ENCODE measurements around the gene TPD52L1.

Gene TPD52L1

DNA sequence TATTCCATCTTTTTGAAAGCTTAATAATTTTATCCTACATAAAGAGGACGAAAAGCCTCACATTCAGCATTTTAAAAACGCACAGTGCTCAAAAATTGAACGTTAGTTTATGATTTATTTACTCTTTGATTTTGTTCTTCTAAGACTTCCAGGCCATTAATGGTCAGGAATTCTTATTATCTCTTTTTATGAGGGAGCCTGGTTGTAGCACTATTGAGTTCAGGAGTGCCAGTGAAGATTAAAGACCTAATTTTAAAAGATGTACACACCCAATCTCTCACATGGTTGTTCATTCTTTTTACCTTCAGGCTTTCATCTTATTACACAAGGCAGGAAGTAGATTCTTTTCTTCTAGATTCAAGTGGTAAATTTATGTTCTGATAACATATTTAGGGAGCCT is 79.6 kb downstream of the TPD52L1 start:
- DNase-seq (ENCODE audit: extremely low read depth in 1 of 2, low read depth in 1 of 2) = no peak

DNA sequence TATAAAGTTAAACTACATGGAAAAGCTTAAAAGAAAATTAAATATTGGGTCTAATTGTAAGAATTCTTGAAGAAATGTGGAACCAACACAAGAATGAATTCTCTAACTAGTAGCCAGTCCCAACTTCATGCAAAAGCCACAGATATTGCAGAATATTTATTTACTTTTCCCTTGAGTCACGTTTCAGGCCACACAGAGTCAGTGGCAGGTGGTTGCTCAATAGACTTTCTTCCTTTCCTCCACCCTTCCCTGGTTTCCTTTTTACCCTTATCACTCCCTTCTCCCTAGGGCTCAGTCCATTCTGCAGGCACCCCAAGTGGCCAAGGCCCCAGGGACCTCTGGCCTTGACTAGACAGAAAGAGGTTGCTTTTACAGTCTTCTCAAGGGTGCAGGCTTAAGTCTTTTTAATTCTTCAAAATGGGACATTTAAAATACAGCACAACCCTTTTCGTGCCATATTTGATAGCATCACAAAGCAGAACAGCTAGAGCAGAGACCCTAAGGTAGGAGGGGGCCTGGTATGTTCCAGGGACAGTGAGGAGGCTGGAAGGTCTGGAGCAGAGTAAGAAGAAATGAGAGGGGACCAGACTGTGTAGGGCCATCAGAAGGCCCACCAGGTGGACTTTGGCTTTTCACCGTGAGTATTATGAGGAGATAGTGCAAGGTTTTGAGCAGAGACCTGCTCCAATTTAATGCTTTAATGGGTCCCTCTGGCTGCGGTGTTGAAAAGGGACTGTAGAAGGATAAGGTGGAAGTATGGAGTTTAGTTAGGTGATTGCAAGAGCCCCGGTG is 83.2 kb downstream of the TPD52L1 start:
- no peak for DNase-seq (ENCODE audit: extremely low read depth in 1 of 2, low read depth in 1 of 2)

DNA sequence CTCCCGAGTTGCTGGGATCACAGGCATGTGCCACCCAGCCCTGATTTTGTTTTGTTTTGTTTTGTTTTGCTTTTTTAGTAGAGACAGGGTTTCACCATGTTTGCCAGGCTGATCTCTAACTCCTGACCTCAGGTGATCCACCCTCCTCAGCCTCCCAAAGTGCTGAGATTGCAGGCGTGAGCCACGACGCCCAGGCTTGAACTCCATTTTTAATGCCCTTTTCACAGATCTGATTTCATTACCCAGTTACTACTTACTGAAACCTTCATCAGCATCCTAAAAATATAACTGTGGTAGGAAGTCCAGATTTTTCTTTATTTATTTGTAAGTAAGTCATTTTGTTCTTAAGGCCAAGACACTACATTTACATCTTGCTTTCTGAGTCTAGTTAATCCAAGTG is 84.2 kb downstream of the TPD52L1 start:
- DNase-seq (ENCODE audit: extremely low read depth in 1 of 2, low read depth in 1 of 2) = no peak

DNA sequence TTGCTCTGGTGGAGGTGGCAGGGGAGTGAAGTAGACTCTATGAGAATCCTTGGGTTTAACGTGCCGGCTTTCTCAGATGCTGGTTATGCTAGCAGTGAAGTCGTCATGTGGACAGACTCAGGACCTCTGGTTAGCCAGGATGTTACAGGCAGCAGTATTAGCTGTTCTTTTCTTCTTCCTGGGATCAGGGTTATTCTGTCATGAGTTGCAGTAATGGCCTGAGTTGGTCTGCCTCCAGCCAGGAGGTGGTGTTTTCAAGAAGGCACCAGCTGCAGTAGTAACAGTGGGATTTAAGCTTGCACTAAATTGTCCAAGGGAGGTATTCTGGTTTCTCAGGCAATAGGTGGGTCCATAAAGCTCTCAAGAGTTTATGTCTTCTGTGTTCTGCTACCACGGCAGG is 91.5 kb downstream of the TPD52L1 start:
- DNase-seq (ENCODE audit: extremely low read depth in 1 of 2, low read depth in 1 of 2) = no peak

DNA sequence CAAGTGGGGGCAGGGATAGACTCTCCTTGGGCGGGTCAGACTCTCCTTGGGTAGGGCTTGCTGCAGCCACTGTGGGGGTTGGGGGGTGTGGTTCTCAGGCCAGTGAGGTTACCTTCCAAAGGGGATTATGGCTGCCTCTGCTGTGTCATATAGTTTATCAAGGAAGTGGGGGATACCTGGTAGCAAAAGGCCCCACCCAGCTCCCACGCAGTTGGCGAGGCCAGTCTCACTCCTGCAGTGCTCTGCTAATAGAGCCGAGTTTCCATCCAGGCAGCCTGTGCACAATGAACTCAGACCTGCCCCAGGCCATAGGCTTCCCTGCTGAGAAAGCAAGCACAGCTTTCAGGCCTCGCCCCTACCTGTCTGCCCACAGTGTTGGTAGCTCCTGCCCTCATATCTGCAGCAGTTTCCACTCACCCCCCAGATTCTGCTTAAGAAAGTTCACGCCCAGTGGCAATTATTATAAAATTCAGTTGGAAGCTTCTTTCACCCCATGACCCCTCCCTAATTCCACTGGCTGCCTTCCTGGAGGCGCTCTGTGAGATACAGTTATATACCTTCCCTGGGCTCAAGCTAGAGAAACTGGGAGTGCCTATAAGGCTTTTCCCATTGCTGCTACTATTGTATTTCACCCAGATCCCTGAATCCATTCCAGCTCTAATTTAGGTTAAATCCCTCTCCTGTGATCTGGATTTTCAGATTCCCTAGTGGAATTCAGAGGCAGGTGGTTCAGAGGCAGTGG is 92.1 kb downstream of the TPD52L1 start:
- no peak for DNase-seq (ENCODE audit: extremely low read depth in 1 of 2, low read depth in 1 of 2)

DNA sequence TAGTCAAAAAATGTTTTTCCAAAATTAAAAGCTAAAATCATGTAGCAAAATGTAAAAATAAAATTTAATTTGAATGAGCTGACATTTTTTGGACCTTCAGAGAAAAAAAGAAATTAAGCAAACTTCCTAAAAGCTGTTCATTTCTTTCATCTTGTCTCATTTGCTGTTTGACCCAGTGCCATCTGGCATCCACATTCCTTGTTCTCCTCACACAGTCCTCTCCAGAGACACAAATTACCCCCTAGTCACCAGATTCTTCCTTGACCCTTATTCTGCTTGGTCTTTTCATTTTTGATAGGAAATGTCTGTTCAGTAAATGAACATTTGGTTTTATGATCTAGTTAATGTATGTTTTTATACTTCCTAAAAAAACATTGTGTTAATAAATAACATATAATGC is 93.0 kb downstream of the TPD52L1 start:
- no peak for DNase-seq (ENCODE audit: extremely low read depth in 1 of 2, low read depth in 1 of 2)

DNA sequence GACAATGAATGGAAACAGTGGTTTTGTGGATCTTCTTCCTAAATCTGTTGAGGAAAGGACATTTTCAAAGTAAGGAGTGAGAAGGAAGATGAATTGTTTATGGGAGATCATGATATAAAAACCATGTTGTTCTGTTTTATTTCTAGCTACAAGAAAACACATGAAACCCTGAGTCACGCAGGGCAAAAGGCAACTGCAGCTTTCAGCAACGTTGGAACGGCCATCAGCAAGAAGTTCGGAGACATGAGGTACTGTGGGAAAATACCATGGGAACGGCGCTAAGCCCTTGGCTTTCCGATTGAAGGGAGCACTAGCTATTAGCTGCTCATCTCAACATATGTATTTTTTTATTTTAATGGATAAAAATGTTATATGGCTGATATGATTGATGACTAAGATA is 94.6 kb downstream of the TPD52L1 start:
- DNase-seq (ENCODE audit: extremely low read depth in 1 of 2, low read depth in 1 of 2) = no peak

DNA sequence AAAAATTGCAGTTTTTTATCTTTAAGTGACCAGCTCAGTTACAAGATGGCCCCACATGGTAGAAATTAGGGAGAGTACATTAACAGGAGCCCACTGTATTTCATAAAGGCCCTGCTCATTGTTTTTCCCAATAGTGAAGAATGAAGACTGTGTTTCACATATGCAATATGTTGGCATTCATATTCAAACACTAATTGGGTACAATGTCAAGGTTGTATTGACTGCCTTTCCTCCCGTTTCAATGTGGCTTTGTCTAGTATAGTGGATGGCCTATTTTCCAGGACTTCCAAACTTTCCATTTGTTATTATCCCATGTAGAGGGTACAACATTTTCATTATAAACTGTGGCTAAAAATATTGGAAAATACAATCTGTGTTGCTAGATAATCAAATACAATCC is 96.9 kb downstream of the TPD52L1 start:
- DNase-seq (ENCODE audit: extremely low read depth in 1 of 2, low read depth in 1 of 2) = no peak

DNA sequence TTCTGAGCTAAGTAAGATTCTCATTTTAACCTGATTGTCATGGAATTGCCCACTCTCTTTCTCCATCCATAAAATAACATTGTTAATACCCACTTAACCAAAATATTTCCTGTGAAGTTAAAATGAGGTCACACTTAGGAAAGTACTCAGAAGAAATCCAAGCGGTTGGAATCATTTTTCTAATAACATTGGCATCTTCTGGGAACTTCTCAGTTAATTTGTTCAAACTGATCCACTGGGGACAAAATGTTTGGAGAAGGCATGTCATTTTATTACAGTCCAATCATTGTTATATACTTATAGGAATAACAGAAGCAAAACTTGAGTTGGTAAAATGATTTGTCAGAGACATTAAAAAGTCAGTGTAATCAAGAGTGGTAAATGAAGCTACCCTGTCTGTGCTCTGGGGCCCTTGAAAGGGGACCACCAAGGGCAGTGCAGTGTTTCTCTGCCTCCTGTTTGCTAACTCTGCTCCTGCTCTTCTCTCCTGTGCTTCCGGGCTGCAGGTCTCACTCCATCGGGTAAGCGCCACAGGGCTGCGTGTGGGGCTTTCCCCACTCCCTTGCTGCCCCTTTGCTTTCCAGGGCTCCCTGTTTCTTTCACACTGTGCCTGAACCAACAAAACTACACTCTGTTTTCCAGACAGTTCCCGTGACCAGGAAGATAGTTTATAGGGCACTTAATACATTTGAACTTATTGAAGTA is 98.1 kb downstream of the TPD52L1 start:
- DNase-seq (ENCODE audit: extremely low read depth in 1 of 2, low read depth in 1 of 2) = no peak

DNA sequence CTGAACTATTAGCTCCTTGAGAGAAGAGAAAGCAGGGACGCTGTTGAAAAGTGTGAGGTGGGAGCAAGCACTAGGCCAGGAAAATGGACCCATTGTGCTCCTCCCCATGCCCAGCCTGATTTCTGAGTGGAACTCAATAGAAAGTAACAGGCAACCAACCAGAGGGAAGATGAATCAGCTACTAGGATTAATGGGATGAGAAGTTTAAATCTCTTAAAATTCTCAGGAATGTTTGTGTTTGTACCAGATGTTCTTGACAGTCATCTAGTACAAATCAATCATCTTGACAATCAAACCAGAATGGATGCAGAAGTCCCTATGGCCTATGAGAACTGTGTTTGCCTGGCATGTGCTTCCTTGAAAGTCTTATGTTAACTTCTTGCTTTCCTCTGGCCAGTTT is 99.3 kb downstream of the TPD52L1 start:
- DNase-seq (ENCODE audit: extremely low read depth in 1 of 2, low read depth in 1 of 2) = no peak

DNA sequence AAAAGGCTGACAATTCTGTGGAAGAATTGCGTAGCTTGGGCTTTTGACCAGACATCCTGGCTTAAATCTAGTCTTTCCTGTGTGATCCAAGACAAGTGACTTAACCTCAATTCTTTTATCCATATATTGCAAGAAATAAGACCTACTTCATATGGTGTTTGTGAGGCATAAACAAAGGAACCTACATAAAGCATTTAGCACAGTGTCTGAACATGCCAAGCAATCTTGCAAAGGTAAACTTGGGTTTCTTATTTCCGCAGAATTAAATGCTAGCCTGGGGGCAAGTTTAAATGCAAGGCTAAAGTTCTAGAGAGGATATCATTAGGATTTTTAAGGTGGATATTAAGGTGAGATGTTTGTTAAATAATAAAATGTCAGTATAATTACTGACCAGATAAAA is 100.3 kb downstream of the TPD52L1 start:
- DNase-seq (ENCODE audit: extremely low read depth in 1 of 2, low read depth in 1 of 2) = no peak

DNA sequence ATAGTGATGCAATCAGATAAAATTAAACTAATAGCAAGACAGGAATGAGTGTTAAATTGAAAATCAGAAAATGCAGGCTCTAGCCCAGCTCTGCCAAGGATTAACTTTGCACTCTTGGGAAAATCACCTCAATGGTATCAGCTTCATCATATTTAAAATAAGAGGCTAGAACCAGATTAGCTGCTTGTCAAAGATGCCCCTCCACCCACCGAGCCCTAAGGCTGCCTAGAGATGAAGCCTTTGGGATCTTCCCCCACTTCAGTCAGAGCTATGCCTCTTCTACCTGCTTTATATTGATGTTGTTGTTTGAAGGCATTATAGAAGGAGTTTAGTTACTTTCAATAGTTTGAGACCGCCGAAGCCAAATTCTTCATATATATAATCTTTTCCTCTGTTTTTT is 100.7 kb downstream of the TPD52L1 start:
- DNase-seq (ENCODE audit: extremely low read depth in 1 of 2, low read depth in 1 of 2) = no peak

DNA sequence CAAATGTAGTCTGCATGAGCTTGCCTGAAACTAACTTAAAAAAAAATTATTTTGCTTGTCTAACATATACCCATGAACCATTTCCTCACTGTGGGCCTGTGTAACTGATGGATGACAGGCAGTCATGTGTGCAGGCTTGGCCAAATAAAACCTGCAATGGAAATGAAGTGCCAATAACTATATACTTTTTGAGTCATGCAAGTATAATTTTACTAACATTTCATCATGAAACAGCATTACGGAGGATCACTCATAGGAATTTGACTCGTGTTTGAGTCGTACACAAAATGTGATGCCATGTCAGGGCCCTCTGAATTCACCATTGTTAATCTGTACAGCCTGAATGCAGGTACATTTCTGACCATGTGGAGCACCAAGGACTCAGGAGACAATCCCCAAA is 101.6 kb downstream of the TPD52L1 start:
- DNase-seq (ENCODE audit: extremely low read depth in 1 of 2, low read depth in 1 of 2) = no peak

DNA sequence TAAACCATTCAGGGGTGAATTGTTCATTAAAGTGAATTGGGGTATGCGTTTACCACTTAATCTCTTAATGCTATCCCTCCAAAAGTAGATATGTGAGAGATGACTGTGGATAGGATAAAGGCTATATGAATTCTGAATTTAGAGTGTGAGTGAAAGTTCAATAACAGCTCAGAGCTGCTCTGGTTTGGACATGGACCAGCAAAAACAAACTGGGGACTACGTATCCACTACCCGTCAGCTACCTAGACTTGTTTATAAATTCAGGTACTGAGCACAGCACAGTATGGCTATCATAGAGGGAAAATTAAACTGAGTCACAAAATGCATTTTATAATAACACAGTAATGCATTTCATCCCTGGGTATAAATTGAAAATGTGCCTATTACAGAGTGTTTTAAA is 103.8 kb downstream of the TPD52L1 start:
- DNase-seq (ENCODE audit: extremely low read depth in 1 of 2, low read depth in 1 of 2) = no peak

DNA sequence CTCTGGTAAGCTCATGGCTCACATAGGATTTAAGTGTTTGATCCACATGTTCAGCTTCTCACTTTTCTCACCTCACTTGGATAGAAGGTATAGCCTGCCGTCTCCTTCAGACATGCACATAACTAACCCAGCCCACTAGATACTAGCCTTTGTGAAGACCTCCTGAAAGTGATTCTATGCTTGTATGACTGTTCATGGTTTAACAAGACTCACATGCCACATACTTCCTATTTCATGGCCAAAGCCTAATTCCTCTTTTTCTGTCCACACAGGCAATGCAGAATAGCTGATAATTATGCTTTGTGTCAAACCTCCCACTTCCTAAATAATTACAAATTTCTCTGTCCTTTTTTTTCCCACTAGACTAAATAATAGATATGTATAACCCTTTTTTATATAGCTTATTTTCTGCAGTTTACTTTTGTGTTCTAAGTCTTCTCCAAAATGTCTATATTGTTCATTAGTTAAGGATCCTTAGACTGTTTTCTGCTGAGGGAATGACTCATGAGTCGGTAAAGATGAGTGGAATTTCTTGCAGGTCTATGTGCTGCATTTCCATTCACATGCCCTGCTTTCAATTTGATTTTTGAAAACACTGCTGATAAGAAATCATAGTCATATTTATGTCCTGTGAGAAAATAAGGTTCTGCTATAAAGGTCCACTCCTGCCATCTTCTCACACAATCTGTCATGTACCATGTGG is 105.2 kb downstream of the TPD52L1 start:
- no peak for DNase-seq (ENCODE audit: extremely low read depth in 1 of 2, low read depth in 1 of 2)

DNA sequence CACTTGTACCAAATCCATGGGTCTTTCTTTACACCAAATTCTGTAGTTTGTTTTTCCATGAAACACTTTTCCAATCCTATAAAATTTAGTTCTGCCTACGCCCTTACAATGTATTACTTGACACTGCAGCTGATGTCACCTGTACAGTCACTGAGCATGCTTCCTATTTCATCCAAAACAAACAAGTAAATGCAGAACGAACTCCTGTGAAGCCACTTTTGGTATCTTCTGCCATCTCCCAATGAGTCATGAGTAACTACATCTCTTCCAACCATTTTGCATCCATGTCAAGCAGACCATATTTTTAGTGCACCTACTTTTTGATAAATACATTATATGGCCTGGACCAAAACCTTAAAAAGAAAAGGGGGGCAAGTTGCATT is 105.8 kb downstream of the TPD52L1 start:
- no peak for DNase-seq (ENCODE audit: extremely low read depth in 1 of 2, low read depth in 1 of 2)

DNA sequence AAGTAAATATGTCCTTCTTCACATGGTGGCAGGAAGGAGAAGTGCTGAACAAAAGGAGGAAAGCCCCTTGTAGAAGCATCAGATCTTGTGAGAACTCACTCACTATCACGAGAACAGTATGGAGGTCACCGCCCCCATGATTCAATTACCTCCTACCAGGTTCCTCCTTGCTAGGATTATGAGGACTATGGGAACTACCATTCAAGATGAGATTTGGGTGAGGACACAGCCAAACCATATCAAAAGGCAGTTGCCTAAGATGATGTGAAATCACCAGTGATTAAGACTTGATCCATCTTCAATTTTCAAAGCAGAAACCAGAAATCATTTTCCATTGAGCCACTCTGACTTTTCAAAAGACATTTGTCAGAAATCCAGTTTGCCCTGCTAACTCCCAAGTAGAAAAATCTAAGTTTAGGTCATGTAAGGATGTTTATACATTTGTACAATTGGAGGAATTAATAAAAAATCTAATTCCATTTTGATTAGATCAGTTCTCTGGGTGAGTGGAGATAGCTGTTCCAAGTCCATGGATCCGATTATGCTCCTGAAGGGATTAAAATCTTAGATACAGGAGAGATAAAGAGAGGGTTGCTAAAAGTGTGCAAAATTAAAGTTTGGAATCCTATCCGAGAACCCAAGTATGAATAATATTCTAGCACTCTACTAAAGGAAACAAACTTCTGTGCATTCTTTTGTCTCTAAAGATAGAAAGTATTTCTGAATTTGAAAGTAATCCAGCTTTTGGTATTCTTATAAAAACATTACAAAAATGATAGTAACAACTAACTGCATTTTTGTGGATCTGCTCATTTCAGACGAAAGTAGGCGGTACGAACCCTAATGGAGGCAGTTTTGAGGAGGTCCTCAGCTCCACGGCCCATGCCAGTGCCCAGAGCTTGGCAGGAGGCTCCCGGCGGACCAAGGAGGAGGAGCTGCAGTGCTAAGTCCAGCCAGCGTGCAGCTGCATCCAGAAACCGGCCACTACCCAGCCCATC is 108.7 kb downstream of the TPD52L1 start:
- no peak for DNase-seq (ENCODE audit: extremely low read depth in 1 of 2, low read depth in 1 of 2)

DNA sequence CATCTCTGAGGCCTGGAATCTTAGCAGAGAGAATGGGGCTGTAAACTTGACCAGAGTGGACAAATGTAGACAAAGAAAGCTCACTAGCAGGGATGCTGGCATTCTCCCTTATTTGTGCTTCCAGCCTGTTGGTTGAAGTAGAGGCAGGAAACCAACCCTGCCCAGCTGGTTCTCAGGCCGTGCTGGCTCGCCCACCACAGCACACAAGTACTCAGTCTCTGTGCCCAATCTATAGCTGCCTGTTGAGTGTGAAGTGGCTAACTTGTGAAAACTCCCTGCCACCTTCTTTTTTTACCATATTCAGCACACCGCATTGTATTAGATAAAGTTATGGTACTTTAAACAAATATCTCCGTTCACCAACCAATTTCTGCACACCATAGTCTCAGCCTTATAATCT is 110.9 kb downstream of the TPD52L1 start:
- DNase-seq (ENCODE audit: extremely low read depth in 1 of 2, low read depth in 1 of 2) = no peak

DNA sequence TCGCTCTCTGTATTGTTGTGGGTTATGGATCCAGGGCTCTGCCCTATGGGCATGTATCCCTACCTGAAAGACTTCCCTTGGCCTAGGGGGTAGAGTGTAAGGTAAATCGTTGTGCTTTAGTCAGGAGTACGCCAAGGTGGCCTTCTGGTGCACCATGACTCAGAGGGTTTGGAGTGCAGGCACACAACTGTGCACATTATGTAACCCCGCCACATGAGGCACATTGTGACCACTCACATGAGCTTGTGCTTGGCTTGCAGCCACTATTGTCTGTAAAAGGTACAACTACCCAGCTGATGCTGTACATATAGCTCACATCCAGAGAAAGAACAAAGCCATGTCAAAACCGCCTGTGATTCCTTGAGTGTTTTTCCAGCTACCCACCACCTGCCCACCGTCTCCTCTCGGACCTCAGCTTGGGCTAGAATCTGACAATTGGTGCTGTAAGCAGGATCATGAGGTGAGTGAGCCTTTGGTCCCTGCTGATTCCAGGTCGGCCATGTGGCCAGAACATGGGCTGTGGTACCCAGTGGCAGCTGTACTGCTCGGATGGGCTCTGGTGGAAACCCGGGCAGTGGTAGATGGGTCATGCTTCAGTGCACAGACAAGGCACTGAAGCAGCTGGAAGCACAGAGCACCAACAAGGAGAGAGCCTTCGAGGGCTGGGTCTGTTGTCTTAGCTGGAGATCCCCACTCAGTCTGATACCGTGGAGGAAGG is 114.4 kb downstream of the TPD52L1 start:
- DNase-seq (ENCODE audit: extremely low read depth in 1 of 2, low read depth in 1 of 2) = no peak
